ENCODE results near the gene LYPD6B.

Gene LYPD6B

DNA sequence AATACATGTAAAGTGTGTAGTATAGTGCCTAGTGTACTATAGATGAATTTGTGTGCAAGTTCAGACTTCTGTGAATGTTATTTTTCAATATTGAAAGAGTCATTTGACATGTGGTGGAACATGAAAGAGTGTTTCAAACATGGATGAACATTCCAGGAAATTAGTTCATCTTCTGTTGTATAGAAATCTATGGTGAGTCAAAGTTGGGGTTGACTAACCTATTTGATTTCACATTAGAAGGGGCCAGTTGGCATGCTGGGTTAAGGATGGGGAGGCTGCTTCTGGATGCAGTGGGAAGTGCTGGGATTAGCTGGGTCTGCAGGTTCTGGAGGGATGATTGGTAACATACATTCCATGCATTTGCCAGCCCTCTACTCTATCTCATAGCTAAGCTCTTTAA is 50.6 kb downstream of the LYPD6B start:
- no peak overlapping the region for H3K4me3 ChIP-seq (replicated peaks; ENCODE audit: insufficient read depth, low read length)
- H3K27ac ChIP-seq (replicated peaks), result no peak overlapping the region
- no peaks in the 10 kb centered on the region for H3K27me3 ChIP-seq (ENCODE audit: insufficient read depth, poor library complexity, severe bottlenecking)
- TF ChIP-seq SPI1 (IDR thresholded peaks at IDR 0.05; ENCODE audit: borderline replicate concordance, low read depth) (no peak), GABPA (IDR thresholded peaks at IDR 0.05; ENCODE audit: low read depth) (no peak), REST (IDR thresholded peaks at IDR 0.05; ENCODE audit: insufficient replicate concordance, low read depth) (no peak), POLR2AphosphoS5 (IDR thresholded peaks at IDR 0.05; ENCODE audit: low read depth) (no peak)
- TF ChIP-seq, protein P1, sequence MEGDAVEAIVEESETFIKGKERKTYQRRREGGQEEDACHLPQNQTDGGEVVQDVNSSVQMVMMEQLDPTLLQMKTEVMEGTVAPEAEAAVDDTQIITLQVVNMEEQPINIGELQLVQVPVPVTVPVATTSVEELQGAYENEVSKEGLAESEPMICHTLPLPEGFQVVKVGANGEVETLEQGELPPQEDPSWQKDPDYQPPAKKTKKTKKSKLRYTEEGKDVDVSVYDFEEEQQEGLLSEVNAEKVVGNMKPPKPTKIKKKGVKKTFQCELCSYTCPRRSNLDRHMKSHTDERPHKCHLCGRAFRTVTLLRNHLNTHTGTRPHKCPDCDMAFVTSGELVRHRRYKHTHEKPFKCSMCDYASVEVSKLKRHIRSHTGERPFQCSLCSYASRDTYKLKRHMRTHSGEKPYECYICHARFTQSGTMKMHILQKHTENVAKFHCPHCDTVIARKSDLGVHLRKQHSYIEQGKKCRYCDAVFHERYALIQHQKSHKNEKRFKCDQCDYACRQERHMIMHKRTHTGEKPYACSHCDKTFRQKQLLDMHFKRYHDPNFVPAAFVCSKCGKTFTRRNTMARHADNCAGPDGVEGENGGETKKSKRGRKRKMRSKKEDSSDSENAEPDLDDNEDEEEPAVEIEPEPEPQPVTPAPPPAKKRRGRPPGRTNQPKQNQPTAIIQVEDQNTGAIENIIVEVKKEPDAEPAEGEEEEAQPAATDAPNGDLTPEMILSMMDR (IDR thresholded peaks at IDR 0.05; ENCODE audit: insufficient read depth, low read length), result no peak
- DNase-seq (ENCODE audit: low read depth in 1 of 2, low spot score in 1 of 2), result no peak

DNA sequence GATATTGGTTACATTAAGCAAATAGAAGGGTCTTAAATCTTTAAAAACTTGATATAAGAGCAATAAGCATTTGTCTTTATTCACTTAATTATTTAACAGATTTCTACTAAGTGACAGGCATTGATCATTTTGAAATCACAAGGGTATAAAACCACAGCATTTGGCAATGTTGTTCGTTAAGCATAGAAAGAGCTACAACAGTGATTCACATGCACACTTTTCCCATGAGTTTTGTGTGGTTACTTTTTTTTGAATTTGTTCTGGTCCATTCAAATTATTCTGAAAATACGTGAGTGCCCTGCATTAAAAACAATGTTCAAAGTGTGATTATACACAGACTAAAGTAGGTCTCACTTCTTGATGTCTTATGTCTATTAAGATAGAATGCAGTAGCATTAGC is 52.2 kb downstream of the LYPD6B start:
- TF ChIP-seq SPI1 (IDR thresholded peaks at IDR 0.05; ENCODE audit: borderline replicate concordance, low read depth), result no peak
- TF ChIP-seq POLR2AphosphoS5 (IDR thresholded peaks at IDR 0.05; ENCODE audit: low read depth), result no peak
- no peak for TF ChIP-seq GABPA (IDR thresholded peaks at IDR 0.05; ENCODE audit: low read depth)
- TF ChIP-seq, protein P1 (IDR thresholded peaks at IDR 0.05; ENCODE audit: insufficient read depth, low read length), result no peak
- TF ChIP-seq REST (IDR thresholded peaks at IDR 0.05; ENCODE audit: insufficient replicate concordance, low read depth), result no peak
- Histone ChIP-seq H3K27me3 (ENCODE audit: insufficient read depth, poor library complexity, severe bottlenecking) (no peaks in the 10 kb centered on the region), H3K4me3 (replicated peaks; ENCODE audit: insufficient read depth, low read length) (no peak overlapping the region), H3K27ac (replicated peaks) (no peak overlapping the region)
- no peak for DNase-seq (ENCODE audit: low read depth in 1 of 2, low spot score in 1 of 2)

DNA sequence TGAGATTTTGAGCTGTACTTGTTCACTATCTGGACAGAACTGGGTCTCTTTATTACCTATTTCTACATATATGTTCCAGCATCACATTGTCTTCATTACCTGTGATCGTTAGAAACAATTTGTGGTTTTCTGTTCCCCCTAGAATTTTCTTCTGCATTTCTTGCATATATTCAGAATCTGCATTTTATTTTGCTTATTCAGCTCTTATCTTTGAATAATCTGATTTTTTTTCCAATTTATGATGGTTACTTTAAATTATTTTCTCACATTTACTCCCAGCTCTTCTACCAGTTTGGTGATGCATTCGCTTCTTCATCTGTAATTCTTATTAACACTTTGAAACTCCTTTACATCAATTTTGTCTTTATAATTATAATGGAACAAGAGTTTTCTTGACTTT is 55.1 kb downstream of the LYPD6B start:
- H3K4me3 ChIP-seq (replicated peaks; ENCODE audit: insufficient read depth, low read length), result no peak overlapping the region
- no peak overlapping the region for H3K27ac ChIP-seq (replicated peaks)
- DNase-seq (ENCODE audit: low read depth in 1 of 2, low spot score in 1 of 2), result no peak
- TF ChIP-seq POLR2AphosphoS5 (IDR thresholded peaks at IDR 0.05; ENCODE audit: low read depth) (no peak), GABPA (IDR thresholded peaks at IDR 0.05; ENCODE audit: low read depth) (no peak), SPI1 (IDR thresholded peaks at IDR 0.05; ENCODE audit: borderline replicate concordance, low read depth) (no peak), REST (IDR thresholded peaks at IDR 0.05; ENCODE audit: insufficient replicate concordance, low read depth) (no peak)
- no peaks in the 10 kb centered on the region for H3K27me3 ChIP-seq (ENCODE audit: insufficient read depth, poor library complexity, severe bottlenecking)

Measured in HL-60 (cell line).